Stimulated activated CD4-positive, alpha-beta T cell treated with anti-CD3 and anti-CD28 coated beads, Interleukin-4, amount 100 ng/mL, for 1 hour (primary cell): ENCODE measurements around the gene ZNF724.

Source experiments
- DNase-seq: peaks from one replicate; pipeline ENCODE4 v3.0.0-alpha.2; 2020

ZNF724 gene

GRCh38 chr19:23222998-23223652 is 27.1 kb downstream of the ZNF724 start:
- DNase-seq = no peak

GRCh38 chr19:23203841-23204344 is 46.3 kb downstream of the ZNF724 start:
- no peak for DNase-seq

- DNase-seq = no peak
These were observed 59.9 kb downstream of the ZNF724 start for GRCh38 chr19:23190341-23190740.

DNA sequence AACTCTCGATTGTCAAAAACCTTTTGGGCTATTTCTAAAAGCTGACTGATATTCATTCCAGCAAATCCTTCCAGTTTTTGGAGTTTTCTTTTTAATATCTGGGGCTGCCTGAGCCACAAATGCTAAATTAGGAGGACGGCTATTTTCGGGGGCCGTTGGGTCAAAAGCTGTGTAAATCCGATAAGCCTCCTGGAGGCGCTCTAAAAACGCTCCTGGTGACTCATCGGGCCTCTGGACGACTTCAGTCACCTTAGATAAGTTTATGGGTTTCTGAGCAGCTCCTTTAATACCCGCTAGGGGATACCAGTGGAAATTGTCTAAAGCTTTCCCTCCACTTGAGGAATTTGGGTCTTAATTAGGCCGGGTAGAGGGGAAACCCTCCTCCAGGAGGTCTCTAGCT is 66.9 kb downstream of the ZNF724 start:
- no peak for DNase-seq
